Mucosa of descending colon (tissue), 3 donors: ENCODE results near the gene TCF4. TPM values are rescaled to one million over a fixed set of nuclear protein-coding genes. Genes with fewer than 3 reads are reported as not detected.

Experiments used
- ATAC-seq: fragments of 200-7000 bp; cut with Tn5 transposase; one replicate; pipeline ENCODE4 v1.9.1; 2020; ENCODE audit warnings: mild to moderate bottlenecking, moderate library complexity
- DNase-seq, 3 donors: peaks; one replicate each; pipeline ENCODE4 v3.0.0-alpha.2; 2020
- H3K36me3 ChIP-seq: fragments of 200-600 bp; one replicate; pipeline ENCODE4 v1.8.0; 2021; ENCODE audit warnings: low read depth, mild to moderate bottlenecking
- H3K4me1 ChIP-seq: fragments of 200-600 bp; one replicate; pipeline ENCODE4 v1.8.0; 2021; ENCODE audit warnings: low read depth, mild to moderate bottlenecking
- H3K4me3 ChIP-seq: fragments of 200-600 bp; one replicate; pipeline ENCODE4 v1.8.0; 2021; ENCODE audit warnings: mild to moderate bottlenecking
- H3K9me3 ChIP-seq: fragments of 200-600 bp; one replicate; pipeline ENCODE4 v1.8.0; 2021; ENCODE audit warnings: mild to moderate bottlenecking
- CTCF ChIP-seq: fragments of 200-600 bp; IDR thresholded peaks from one replicate; pipeline ENCODE4 v1.8.0; 2022; ENCODE audit warnings: antibody characterized with exemption, mild to moderate bottlenecking
- intact Hi-C, 2 donors: fragments of 100-400 bp; cut with DNase I in 1 of 2; cut with micrococcal nuclease in 1 of 2; formaldehyde crosslinking; loops; one replicate each; pipeline versions ENCODE4 v1.11.0 to v1.11.1; 2022; cut with DNase I, micrococcal nuclease
- total RNA-seq, 3 donors: library from RNA; stranded (reverse); fragmentation: NEBNext Ultra II Directional in 2 of 3; extraction: Animal tissue kit (Norgen Biotek cat#: 25700) in 2 of 3; gene quantifications; one replicate each; pipeline versions ENCODE4 v1.2.1 to v1.2.4, GENCODE V29; 2021 to 2023
- donor health status: DM: no; HTN: no; CAD: no; lungs with moderate emphysema.
- donor health status: DM: no; HTN: no; CAD: no.
- donor health status: DM: no; HTN: yes; CAD: no.

TCF4 gene
- total RNA-seq, 3 donors from 2014 or later, result 20.7 to 88.2 (median 24.6) TPM

- intact Hi-C loops, result no loop called here
- no peak for TF ChIP-seq CTCF
- ATAC-seq, result no peak
These were observed 367.5 kb downstream of the TCF4 start for GRCh38 chr18:55220523-55220922.

GRCh38 chr18:55219823-55220222 lies 368.2 kb downstream of the TCF4 start:
- no peak for ATAC-seq
- intact Hi-C loops, result no loop called here
- Histone ChIP-seq H3K4me3 (no peak overlapping the region), H3K9me3 (no peaks in the 10 kb centered on the region), H3K4me1 (no peaks in the 10 kb centered on the region), H3K36me3 (no peaks in the 10 kb centered on the region)
- no peak for TF ChIP-seq CTCF
- DNase-seq, result no peak

More at GRCh38 chr18:55220523-55220922, 367.5 kb downstream of the TCF4 start:
- H3K4me1 ChIP-seq, result no peaks in the 10 kb centered on the region
- no peaks in the 10 kb centered on the region for H3K9me3 ChIP-seq
- no peak for DNase-seq
- no peak overlapping the region for H3K4me3 ChIP-seq
- H3K36me3 ChIP-seq, result no peaks in the 10 kb centered on the region

- no peak for TF ChIP-seq CTCF
- intact Hi-C loops, result no loop called here
These were observed 368.9 kb downstream of the TCF4 start for GRCh38 chr18:55219059-55219458.

GRCh38 chr18:55214969-55215368 lies 373.0 kb downstream of the TCF4 start:
- intact Hi-C loops, result no loop called here

More at GRCh38 chr18:55219059-55219458, 368.9 kb downstream of the TCF4 start:
- H3K4me1 ChIP-seq, result no peaks in the 10 kb centered on the region
- H3K9me3 ChIP-seq, result no peaks in the 10 kb centered on the region
- ATAC-seq (no peak), DNase-seq (no peak)
- H3K4me3 ChIP-seq, result no peak overlapping the region
- no peaks in the 10 kb centered on the region for H3K36me3 ChIP-seq

GRCh38 chr18:55214534-55214933 lies 373.5 kb downstream of the TCF4 start:
- Histone ChIP-seq H3K4me1 (no peaks in the 10 kb centered on the region), H3K36me3 (no peaks in the 10 kb centered on the region), H3K9me3 (no peaks in the 10 kb centered on the region), H3K4me3 (no peak overlapping the region)
- intact Hi-C loops, result no loop called here
- DNase-seq (no peak), ATAC-seq (no peak)
- TF ChIP-seq CTCF, result no peak

More at GRCh38 chr18:55214969-55215368, 373.0 kb downstream of the TCF4 start:
- Histone ChIP-seq H3K4me1 (no peaks in the 10 kb centered on the region), H3K36me3 (no peaks in the 10 kb centered on the region), H3K9me3 (no peaks in the 10 kb centered on the region), H3K4me3 (no peak overlapping the region)
- ATAC-seq, result no peak
- TF ChIP-seq CTCF, result no peak
- no peak for DNase-seq

GRCh38 chr18:55213586-55213985 lies 374.4 kb downstream of the TCF4 start:
- Histone ChIP-seq H3K36me3 (no peaks in the 10 kb centered on the region), H3K4me1 (no peaks in the 10 kb centered on the region), H3K9me3 (no peaks in the 10 kb centered on the region), H3K4me3 (no peak overlapping the region)
- no peak for DNase-seq
- no peak for ATAC-seq
- intact Hi-C loops, result no loop called here
- no peak for TF ChIP-seq CTCF
